Activated CD8-positive, alpha-beta memory T cell treated with anti-CD3 and anti-CD28 coated beads for 36 hours (primary cell): Measurements from ENCODE around the gene PRDX3. TPM values are rescaled to one million over a fixed set of nuclear protein-coding genes. Genes with fewer than 3 reads are reported as not detected.
"Not testable (repeated sequence)": the region's sequence is repeated elsewhere in the genome, so short reads cannot be mapped to it uniquely, and the experiment has no call there.

Source experiments
- CTCF ChIA-PET: fragments of 350-600 bp; sonication (Branson Sonifier 250); formaldehyde crosslinking; loops from one replicate; lab custom pipeline; 2021; ENCODE audit warnings: antibody characterized with exemption; lab: Charles Lee
- POLR2A ChIA-PET: fragments of 350-600 bp; sonication (Branson Sonifier 250); formaldehyde crosslinking; loops from one replicate; lab custom pipeline; 2021; ENCODE audit warnings: antibody characterized with exemption; lab: Charles Lee
- total RNA-seq, 2 experiments: library from RNA; stranded (reverse); gene quantifications; one replicate each; pipeline ENCODE4 v1.2.3, GENCODE V29; 2021

The PRDX3 gene
- total RNA-seq, 2 experiments from 2014 or later: 216 to 217 TPM

- POLR2A ChIA-PET: interaction anchor here (0.6 to 1.0 kb wide), 2 partner anchors 23 kb away, joined by 4 read pairs; partner anchors contain the start of gene GRK5
- CTCF ChIA-PET: interaction anchor here (1.4 kb wide), 1 partner anchor 15 kb away, joined by 7 read pairs; no protein-coding TSS in a partner anchor
These were observed 5.2 kb upstream of the PRDX3 start for GRCh38 chr10:119183664-119184412.

- POLR2A ChIA-PET: not testable (repeated sequence)
These were observed 2.3 kb upstream of the PRDX3 start for GRCh38 chr10:119180850-119181400.

GRCh38 chr10:119177708-119178371 is 772 bp downstream of the PRDX3 start:
- POLR2A ChIA-PET: no interaction called here
- CTCF ChIA-PET: interaction anchor here (0.7 kb wide), 1 partner anchor 267 kb away, joined by 3 read pairs; no protein-coding TSS in a partner anchor

More at GRCh38 chr10:119180850-119181400, 2.3 kb upstream of the PRDX3 start:
- CTCF ChIA-PET: interaction anchor here (0.7 kb wide), 1 partner anchor 291 kb away, joined by 4 read pairs; no protein-coding TSS in a partner anchor

GRCh38 chr10:119176166-119176565 is 2.4 kb downstream of the PRDX3 start:
- ChIA-PET CTCF (interaction anchor here (1.2 to 1.3 kb wide), 2 partner anchors 44 to 130 kb away, joined by 3 to 4 read pairs; no protein-coding TSS in a partner anchor), POLR2A (interaction anchor here (0.6 to 1.4 kb wide), 7 partner anchors 11 to 96 kb away, joined by 3 to 10 read pairs (median 3); partner anchors contain the start of genes GRK5 and SFXN4)

GRCh38 chr10:119174109-119174508 is 4.5 kb downstream of the PRDX3 start:
- CTCF ChIA-PET: no interaction called here
- POLR2A ChIA-PET: no interaction called here

GRCh38 chr10:119167041-119167440 is 11.6 kb downstream of the PRDX3 start:
- CTCF ChIA-PET: no interaction called here

GRCh38 chr10:119166564-119166963 is 12.0 kb downstream of the PRDX3 start:
- POLR2A ChIA-PET: interaction anchor here (2.1 kb wide), 1 partner anchor 35 kb away, joined by 10 read pairs; no protein-coding TSS in a partner anchor
- CTCF ChIA-PET: no interaction called here

More at GRCh38 chr10:119167041-119167440, 11.6 kb downstream of the PRDX3 start:
- POLR2A ChIA-PET: interaction anchor here (1.0 kb wide), 1 partner anchor 39 kb away, joined by 3 read pairs; no protein-coding TSS in a partner anchor

- ChIA-PET POLR2A (interaction anchor here (1.0 to 2.1 kb wide), 3 partner anchors 10 to 34 kb away, joined by 3 to 10 read pairs (median 7); no protein-coding TSS in a partner anchor), CTCF (no interaction called here)
These were observed 12.5 kb downstream of the PRDX3 start for GRCh38 chr10:119166118-119166500.

- POLR2A ChIA-PET: interaction anchor here (0.6 to 2.1 kb wide), 5 partner anchors 11 to 111 kb away, joined by 3 to 10 read pairs (median 6); partner anchors contain the start of gene GRK5
- CTCF ChIA-PET: interaction anchor here (0.8 to 1.1 kb wide), 3 partner anchors 33 to 377 kb away, joined by 3 to 4 read pairs (median 3); partner anchors contain the start of gene RGS10
These were observed 13.2 kb downstream of the PRDX3 start, which contains the start of gene SFXN4 for GRCh38 chr10:119165171-119166117. Gene SFXN4 (minus strand): TSS chr10:119165714. CDS start chr10:119165647, 67 bp downstream.

GRCh38 chr10:119162452-119163092 is 16.0 kb downstream of the PRDX3 start:
- POLR2A ChIA-PET: no interaction called here
- CTCF ChIA-PET: no interaction called here

GRCh38 chr10:119161680-119162451 is 16.7 kb downstream of the PRDX3 start:
- POLR2A ChIA-PET: interaction anchor here (1.0 kb wide), 1 partner anchor 9 kb away, joined by 7 read pairs; no protein-coding TSS in a partner anchor
- CTCF ChIA-PET: interaction anchor here (0.9 kb wide), 1 partner anchor 8 kb away, joined by 4 read pairs; no protein-coding TSS in a partner anchor

GRCh38 chr10:119159332-119159731 is 19.3 kb downstream of the PRDX3 start:
- CTCF ChIA-PET: no interaction called here
- POLR2A ChIA-PET: interaction anchor here (0.5 to 0.7 kb wide), 2 partner anchors 49 to 84 kb away, joined by 3 to 7 read pairs; no protein-coding TSS in a partner anchor

- CTCF ChIA-PET: no interaction called here
- POLR2A ChIA-PET: interaction anchor here (1.0 kb wide), 1 partner anchor 8 kb away, joined by 7 read pairs; no protein-coding TSS in a partner anchor
These were observed 25.0 kb downstream of the PRDX3 start for GRCh38 chr10:119153661-119154060.

GRCh38 chr10:119153041-119153440 is 25.6 kb downstream of the PRDX3 start:
- CTCF ChIA-PET: no interaction called here
- POLR2A ChIA-PET: interaction anchor here (1.0 kb wide), 1 partner anchor 9 kb away, joined by 7 read pairs; no protein-coding TSS in a partner anchor

- POLR2A ChIA-PET: interaction anchor here (0.6 kb wide), 1 partner anchor 119 kb away, joined by 4 read pairs; no protein-coding TSS in a partner anchor
- CTCF ChIA-PET: not testable (repeated sequence)
These were observed 27.0 kb downstream of the PRDX3 start for GRCh38 chr10:119151601-119152000.

GRCh38 chr10:119149729-119150128 is 28.9 kb downstream of the PRDX3 start:
- POLR2A ChIA-PET: no interaction called here
- CTCF ChIA-PET: no interaction called here
